Osteoblast (primary cell): ENCODE results near the gene MAP4K4. TPM values are rescaled to one million over a fixed set of nuclear protein-coding genes. Genes with fewer than 3 reads are reported as not detected.

ENCODE experiments used
- DNase-seq: peaks from one replicate; pipeline ENCODE4 v3.0.0; 2011; ENCODE audit warnings: low spot score, mixed read lengths; ENCODE audit not compliant: insufficient read length; ENCODE audit errors: missing footprints
- H2AFZ ChIP-seq: 2 replicates; pipeline ENCODE4 v1.6.0; 2011; ENCODE audit warnings: mild to moderate bottlenecking, low read length
- H3K27ac ChIP-seq: 2 replicates; pipeline ENCODE4 v1.5.1; 2011; ENCODE audit warnings: mild to moderate bottlenecking, low read depth, low read length, moderate library complexity
- H3K27me3 ChIP-seq: 2 replicates; pipeline ENCODE4 v1.6.0; 2012; ENCODE audit warnings: mild to moderate bottlenecking, control low read depth, inconsistent platforms, low read length, moderate library complexity; ENCODE audit not compliant: insufficient read depth
- H3K36me3 ChIP-seq: 2 replicates; pipeline ENCODE4 v1.5.1; 2011; ENCODE audit warnings: mild to moderate bottlenecking, low read length, control low read depth, moderate library complexity; ENCODE audit not compliant: insufficient read depth
- H3K4me1 ChIP-seq: 2 replicates; pipeline ENCODE4 v1.5.1; 2011; ENCODE audit warnings: mild to moderate bottlenecking, low read length, control low read depth, moderate library complexity; ENCODE audit not compliant: insufficient read depth
- H3K4me2 ChIP-seq: 2 replicates; pipeline ENCODE4 v1.6.0; 2011; ENCODE audit warnings: mild to moderate bottlenecking, low read length; ENCODE audit not compliant: insufficient read depth
- H3K4me3 ChIP-seq: fragments of 200-600 bp; sonication (generic); 3 replicates; pipeline ENCODE4 v1.5.1; 2012; ENCODE audit warnings: mild to moderate bottlenecking, low read length, inconsistent platforms; ENCODE audit not compliant: insufficient read depth
- H3K79me2 ChIP-seq: 2 replicates; pipeline ENCODE4 v1.6.0; 2012; ENCODE audit warnings: mild to moderate bottlenecking, low read length, control low read depth, inconsistent platforms; ENCODE audit not compliant: insufficient read depth
- H3K9me3 ChIP-seq: 2 replicates; pipeline ENCODE4 v1.5.1; 2011; ENCODE audit warnings: low read depth, low read length, control low read depth
- H4K20me1 ChIP-seq: 2 replicates; pipeline ENCODE4 v1.6.0; 2012; ENCODE audit warnings: mild to moderate bottlenecking, low read length, control low read depth; ENCODE audit not compliant: insufficient read depth
- CTCF ChIP-seq: IDR thresholded peaks from 2 replicates; pipeline ENCODE4 v1.5.1; 2011; ENCODE audit warnings: mild to moderate bottlenecking, low read depth, low read length, moderate library complexity; ENCODE audit errors: extremely low read depth
- total RNA-seq: library from RNA; depleted of rRNA; stranded (reverse); fragments of >200 nt; gene quantifications from 2 replicates; pipeline ENCODE4 v1.2.3, GENCODE V29; 2012

The MAP4K4 gene
- total RNA-seq, 1 donor, result 231 TPM

GRCh38 chr2:101754618-101755017 lies 57.1 kb downstream of the MAP4K4 start:
- H3K27ac ChIP-seq, result peak overlapping the region; percentile 13
- peak; percentile 85 for DNase-seq
- peaks cover 83% of the 10 kb centered on the region for H3K79me2 ChIP-seq
- TF ChIP-seq CTCF, result no peak
- no peak overlapping the region for H3K4me3 ChIP-seq
- H2AFZ ChIP-seq, result no peak overlapping the region
- H3K9me3 ChIP-seq, result no peaks in the 10 kb centered on the region
- no peaks in the 10 kb centered on the region for H3K36me3 ChIP-seq
- H3K27me3 ChIP-seq, result no peaks in the 10 kb centered on the region
- peaks cover 63% of the 10 kb centered on the region for H3K4me1 ChIP-seq
- H3K4me2 ChIP-seq, result no peak overlapping the region
- peaks cover 38% of the 10 kb centered on the region for H4K20me1 ChIP-seq

- Histone ChIP-seq H3K27ac (peak overlapping the region; percentile 20), H3K36me3 (no peaks in the 10 kb centered on the region), H3K27me3 (no peaks in the 10 kb centered on the region), H3K4me1 (peaks cover 56% of the 10 kb centered on the region), H3K4me2 (no peak overlapping the region), H3K9me3 (no peaks in the 10 kb centered on the region), H3K4me3 (no peak overlapping the region), H2AFZ (no peak overlapping the region), H3K79me2 (peaks cover 90% of the 10 kb centered on the region), H4K20me1 (peaks cover 31% of the 10 kb centered on the region)
- no peak for DNase-seq
- no peak for TF ChIP-seq CTCF
These were observed 58.8 kb downstream of the MAP4K4 start for GRCh38 chr2:101756266-101756665.

GRCh38 chr2:101758001-101758400 lies 60.5 kb downstream of the MAP4K4 start:
- peaks cover 25% of the 10 kb centered on the region for H4K20me1 ChIP-seq
- H3K9me3 ChIP-seq, result no peaks in the 10 kb centered on the region
- no peak overlapping the region for H2AFZ ChIP-seq
- peaks cover 52% of the 10 kb centered on the region for H3K4me1 ChIP-seq
- H3K36me3 ChIP-seq, result peaks cover 5% of the 10 kb centered on the region
- H3K27me3 ChIP-seq, result no peaks in the 10 kb centered on the region
- no peak for TF ChIP-seq CTCF
- H3K4me3 ChIP-seq, result peak overlapping the region; percentile 11
- DNase-seq, result no peak
- H3K79me2 ChIP-seq, result peaks cover 90% of the 10 kb centered on the region
- H3K4me2 ChIP-seq, result peak overlapping the region; percentile 51
- peak overlapping the region; percentile 78 for H3K27ac ChIP-seq

- Histone ChIP-seq H3K27me3 (no peaks in the 10 kb centered on the region), H3K36me3 (peaks cover 5% of the 10 kb centered on the region), H3K79me2 (peaks cover 90% of the 10 kb centered on the region), H3K4me1 (peaks cover 52% of the 10 kb centered on the region), H3K4me3 (no peak overlapping the region), H3K9me3 (no peaks in the 10 kb centered on the region), H3K27ac (peak overlapping the region; percentile 78), H3K4me2 (peak overlapping the region; percentile 46), H2AFZ (no peak overlapping the region), H4K20me1 (peaks cover 23% of the 10 kb centered on the region)
- no peak for TF ChIP-seq CTCF
- DNase-seq, result peak; percentile 88
These were observed 61.7 kb downstream of the MAP4K4 start for GRCh38 chr2:101759162-101759561.
